Osteoblast (primary cell): ENCODE data around the gene CYP19A1. TPM values are rescaled to one million over a fixed set of nuclear protein-coding genes. Genes with fewer than 3 reads are reported as not detected.
A peak's percentile ranks its signal among the peaks of the same experiment; 100 is the strongest.

Experiments used
- DNase-seq: peaks from one replicate; pipeline ENCODE4 v3.0.0; 2011; ENCODE audit warnings: low spot score, mixed read lengths; ENCODE audit not compliant: insufficient read length; ENCODE audit errors: missing footprints
- H2AFZ ChIP-seq: 2 replicates; pipeline ENCODE4 v1.6.0; 2011; ENCODE audit warnings: mild to moderate bottlenecking, low read length
- H3K27ac ChIP-seq: 2 replicates; pipeline ENCODE4 v1.5.1; 2011; ENCODE audit warnings: mild to moderate bottlenecking, low read depth, low read length, moderate library complexity
- H3K27me3 ChIP-seq: 2 replicates; pipeline ENCODE4 v1.6.0; 2012; ENCODE audit warnings: mild to moderate bottlenecking, control low read depth, inconsistent platforms, low read length, moderate library complexity; ENCODE audit not compliant: insufficient read depth
- H3K36me3 ChIP-seq: 2 replicates; pipeline ENCODE4 v1.5.1; 2011; ENCODE audit warnings: mild to moderate bottlenecking, low read length, control low read depth, moderate library complexity; ENCODE audit not compliant: insufficient read depth
- H3K4me1 ChIP-seq: 2 replicates; pipeline ENCODE4 v1.5.1; 2011; ENCODE audit warnings: mild to moderate bottlenecking, low read length, control low read depth, moderate library complexity; ENCODE audit not compliant: insufficient read depth
- H3K4me2 ChIP-seq: 2 replicates; pipeline ENCODE4 v1.6.0; 2011; ENCODE audit warnings: mild to moderate bottlenecking, low read length; ENCODE audit not compliant: insufficient read depth
- H3K4me3 ChIP-seq: fragments of 200-600 bp; sonication (generic); 3 replicates; pipeline ENCODE4 v1.5.1; 2012; ENCODE audit warnings: mild to moderate bottlenecking, low read length, inconsistent platforms; ENCODE audit not compliant: insufficient read depth
- H3K79me2 ChIP-seq: 2 replicates; pipeline ENCODE4 v1.6.0; 2012; ENCODE audit warnings: mild to moderate bottlenecking, low read length, control low read depth, inconsistent platforms; ENCODE audit not compliant: insufficient read depth
- H3K9me3 ChIP-seq: 2 replicates; pipeline ENCODE4 v1.5.1; 2011; ENCODE audit warnings: low read depth, low read length, control low read depth
- H4K20me1 ChIP-seq: 2 replicates; pipeline ENCODE4 v1.6.0; 2012; ENCODE audit warnings: mild to moderate bottlenecking, low read length, control low read depth; ENCODE audit not compliant: insufficient read depth
- CTCF ChIP-seq: IDR thresholded peaks from 2 replicates; pipeline ENCODE4 v1.5.1; 2011; ENCODE audit warnings: mild to moderate bottlenecking, low read depth, low read length, moderate library complexity; ENCODE audit errors: extremely low read depth
- total RNA-seq: library from RNA; depleted of rRNA; stranded (reverse); fragments of >200 nt; gene quantifications from 2 replicates; pipeline ENCODE4 v1.2.3, GENCODE V29; 2012

CYP19A1 gene
- total RNA-seq, 1 donor, result 2.2 TPM

DNA sequence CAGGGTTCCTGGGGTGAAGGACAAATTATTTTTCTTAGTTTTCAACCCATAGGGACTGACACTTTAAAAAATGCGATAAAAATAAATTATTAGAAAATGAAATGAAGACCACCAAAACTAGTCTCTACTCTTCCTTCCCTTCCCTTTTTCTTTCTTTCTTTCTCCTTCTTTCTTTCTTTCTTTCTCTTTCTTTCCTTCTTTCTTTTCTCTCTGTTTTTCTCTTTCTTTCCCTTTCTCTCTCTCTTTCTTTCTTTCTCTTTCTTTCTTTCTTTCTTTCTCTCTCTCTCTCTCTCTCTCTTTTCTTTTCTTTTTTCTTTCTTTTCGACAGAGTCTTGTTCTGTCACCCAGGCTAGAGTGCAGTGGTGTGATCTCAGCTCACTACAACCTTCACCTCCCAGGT lies 144.4 kb downstream of the CYP19A1 start:
- Histone ChIP-seq H3K9me3 (no peaks in the 10 kb centered on the region), H3K4me1 (peaks cover 21% of the 10 kb centered on the region), H3K36me3 (no peaks in the 10 kb centered on the region), H4K20me1 (no peaks in the 10 kb centered on the region), H2AFZ (no peak overlapping the region), H3K4me3 (no peak overlapping the region), H3K27ac (peak overlapping the region; percentile 42), H3K79me2 (no peaks in the 10 kb centered on the region), H3K4me2 (peak overlapping the region; percentile 75), H3K27me3 (no peaks in the 10 kb centered on the region)
- no peak for TF ChIP-seq CTCF
- DNase-seq, result no peak

DNA sequence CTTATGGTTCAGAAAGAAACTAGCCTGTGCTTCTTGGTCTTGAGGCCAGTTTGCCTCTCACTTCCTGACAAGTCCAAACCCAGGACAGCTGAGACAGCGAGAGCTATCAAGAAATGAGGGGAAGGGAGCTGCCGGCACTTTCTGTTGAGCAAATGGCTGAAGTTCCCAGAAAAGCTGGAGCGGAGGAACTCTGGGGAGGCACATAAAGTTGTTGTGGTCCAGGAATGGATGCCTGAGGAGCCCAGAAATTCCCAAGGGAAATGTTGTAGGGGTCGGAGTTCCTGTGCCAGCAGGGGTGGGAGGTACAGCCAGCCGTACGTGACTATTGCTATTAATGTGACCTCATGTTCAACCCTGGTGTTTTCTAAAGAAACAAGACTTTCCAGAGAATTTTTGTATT lies 144.9 kb downstream of the CYP19A1 start:
- Histone ChIP-seq H3K79me2 (no peaks in the 10 kb centered on the region), H4K20me1 (no peaks in the 10 kb centered on the region), H3K9me3 (no peaks in the 10 kb centered on the region), H3K36me3 (no peaks in the 10 kb centered on the region), H3K4me1 (peaks cover 21% of the 10 kb centered on the region), H3K27me3 (no peaks in the 10 kb centered on the region), H3K4me3 (peak overlapping the region; percentile 56), H3K4me2 (peak overlapping the region; percentile 75), H3K27ac (peak overlapping the region; percentile 42), H2AFZ (peak overlapping the region; percentile 93)
- TF ChIP-seq CTCF, result no peak
- DNase-seq, result peak; percentile 47

DNA sequence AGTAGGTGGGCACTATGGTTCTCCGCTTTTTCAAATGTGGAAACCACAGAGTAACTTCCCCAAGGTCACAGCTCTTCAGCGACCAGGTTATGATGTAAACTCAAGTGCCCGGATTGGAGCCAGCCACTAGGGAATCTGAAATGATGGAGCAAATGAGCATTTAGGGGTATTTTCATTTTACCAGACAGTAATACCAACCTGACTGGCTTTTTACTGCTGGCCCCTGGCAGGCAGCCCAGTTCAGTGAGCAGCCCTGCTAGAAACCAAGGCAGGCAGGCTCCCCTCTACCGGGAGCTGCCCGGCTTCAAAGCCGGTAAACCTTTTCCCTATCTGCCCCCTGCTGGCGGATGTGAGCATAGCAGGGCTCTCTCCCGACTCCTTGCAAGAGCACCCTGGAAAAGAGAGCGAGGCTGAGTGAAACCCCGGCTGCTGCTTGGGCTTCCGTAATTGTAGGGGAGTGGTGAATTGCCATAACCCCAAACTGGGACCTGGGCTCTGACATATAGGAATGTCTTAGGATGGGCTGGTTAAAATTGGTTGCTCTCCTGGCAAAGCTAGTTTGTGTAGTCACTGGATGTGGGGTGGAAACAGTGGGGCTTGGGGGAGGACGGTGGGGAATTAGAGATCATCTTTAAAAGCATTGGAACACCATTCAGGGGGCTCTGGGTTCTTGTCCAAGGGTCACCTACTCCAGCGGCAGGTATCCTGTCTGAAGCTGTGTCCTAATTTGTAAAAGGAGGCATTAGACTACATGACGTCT lies 145.7 kb downstream of the CYP19A1 start:
- peak; percentile 92 for DNase-seq
- Histone ChIP-seq H3K4me1 (peaks cover 21% of the 10 kb centered on the region), H2AFZ (peak overlapping the region; percentile 93)

More for the DNA sequence above, 145.7 kb downstream of the CYP19A1 start:
- H3K27ac ChIP-seq, result peak overlapping the region; percentile 42
- peak overlapping the region; percentile 40 for H3K4me3 ChIP-seq
- no peaks in the 10 kb centered on the region for H3K27me3 ChIP-seq
- no peaks in the 10 kb centered on the region for H3K36me3 ChIP-seq
- TF ChIP-seq CTCF, result peak; percentile 97
- H3K9me3 ChIP-seq, result no peaks in the 10 kb centered on the region
- H3K79me2 ChIP-seq, result no peaks in the 10 kb centered on the region
- H3K4me2 ChIP-seq, result peak overlapping the region; percentile 75
- H4K20me1 ChIP-seq, result no peaks in the 10 kb centered on the region
